Sigmoid colon (tissue), 4 donors: ENCODE results near the gene CAPSL.

ENCODE experiments used
- EP300 ChIP-seq, 4 donors: sonication (generic); formaldehyde crosslinking; IDR thresholded peaks; one replicate each; pipeline ENCODE4 v1.6.1; 2017; ENCODE audit warnings: antibody characterized with exemption in 4 of 4
- TF ChIP-seq, protein P1 (sequence below), 4 experiments: fragments of 450-650 bp in 3 of 4; fragments of 200-600 bp in 1 of 4; IDR thresholded peaks; one replicate each; pipeline ENCODE4 v1.5.1; 2016 to 2019; ENCODE audit warnings: antibody characterized with exemption in 4 of 4, mild to moderate bottlenecking in 3 of 4, moderate library complexity in 2 of 4

DNA sequence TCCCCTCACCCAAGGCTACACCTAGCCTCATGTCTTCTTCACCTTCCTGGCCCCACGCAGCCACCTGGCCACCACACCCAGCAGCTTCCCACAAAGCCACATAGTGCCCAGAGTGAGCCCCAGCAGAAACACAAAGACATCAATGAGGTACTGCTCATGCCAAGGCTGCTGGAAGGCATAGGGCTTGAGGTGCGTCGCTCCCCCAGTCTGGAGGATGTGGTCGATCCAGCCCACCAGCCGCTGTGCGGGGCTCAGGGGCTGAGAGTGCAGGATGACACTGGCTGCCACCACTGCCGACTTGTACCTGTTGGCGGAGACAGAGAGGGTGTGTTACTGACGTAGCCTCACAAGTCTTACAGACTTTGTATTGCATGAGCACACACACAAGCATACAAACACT is 15.8 kb upstream of the CAPSL start:
- TF ChIP-seq, protein P1, sequence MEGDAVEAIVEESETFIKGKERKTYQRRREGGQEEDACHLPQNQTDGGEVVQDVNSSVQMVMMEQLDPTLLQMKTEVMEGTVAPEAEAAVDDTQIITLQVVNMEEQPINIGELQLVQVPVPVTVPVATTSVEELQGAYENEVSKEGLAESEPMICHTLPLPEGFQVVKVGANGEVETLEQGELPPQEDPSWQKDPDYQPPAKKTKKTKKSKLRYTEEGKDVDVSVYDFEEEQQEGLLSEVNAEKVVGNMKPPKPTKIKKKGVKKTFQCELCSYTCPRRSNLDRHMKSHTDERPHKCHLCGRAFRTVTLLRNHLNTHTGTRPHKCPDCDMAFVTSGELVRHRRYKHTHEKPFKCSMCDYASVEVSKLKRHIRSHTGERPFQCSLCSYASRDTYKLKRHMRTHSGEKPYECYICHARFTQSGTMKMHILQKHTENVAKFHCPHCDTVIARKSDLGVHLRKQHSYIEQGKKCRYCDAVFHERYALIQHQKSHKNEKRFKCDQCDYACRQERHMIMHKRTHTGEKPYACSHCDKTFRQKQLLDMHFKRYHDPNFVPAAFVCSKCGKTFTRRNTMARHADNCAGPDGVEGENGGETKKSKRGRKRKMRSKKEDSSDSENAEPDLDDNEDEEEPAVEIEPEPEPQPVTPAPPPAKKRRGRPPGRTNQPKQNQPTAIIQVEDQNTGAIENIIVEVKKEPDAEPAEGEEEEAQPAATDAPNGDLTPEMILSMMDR (IDR thresholded peaks at IDR 0.05), result no peak
- no peak for TF ChIP-seq EP300 (IDR thresholded peaks at IDR 0.05)
